AG09309 (cell line): ENCODE results near the gene CLCC1.
A peak's percentile ranks its signal among the peaks of the same experiment; 100 is the strongest.

Experiments used
- DNase-seq: peaks from one replicate; pipeline ENCODE4 v3.0.0-alpha.2; 2010; ENCODE audit warnings: low read depth
- H3K4me3 ChIP-seq: 2 replicates; pipeline ENCODE4 v1.5.1; 2011; ENCODE audit warnings: mild to moderate bottlenecking, low read depth, low read length, moderate library complexity; ENCODE audit not compliant: control insufficient read depth
- TF ChIP-seq, protein P1 (sequence below): IDR thresholded peaks from 2 replicates; pipeline ENCODE4 v1.5.1; 2011; ENCODE audit warnings: mild to moderate bottlenecking, low read depth, low read length, inconsistent platforms; ENCODE audit not compliant: insufficient read depth, control insufficient read depth; ENCODE audit errors: missing control alignments

Gene CLCC1

DNA sequence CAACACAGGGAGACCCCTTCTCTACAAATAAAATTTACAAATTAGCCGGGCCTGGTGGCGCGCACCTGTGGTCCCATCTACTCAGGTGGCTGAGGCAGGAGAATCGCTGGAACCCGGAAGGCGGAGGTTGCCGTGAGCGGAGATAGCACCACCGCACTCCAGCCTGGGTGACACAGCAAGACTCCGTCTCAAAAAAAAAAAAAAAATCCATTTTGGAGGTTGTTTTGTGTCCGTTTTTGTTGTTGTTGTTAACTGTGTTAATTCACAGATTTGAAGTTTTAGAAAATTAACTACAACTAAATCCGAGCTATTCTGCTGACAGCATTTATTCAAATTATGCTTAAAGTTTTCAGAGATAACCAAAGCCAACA, 618 bp downstream of the CLCC1 start:
- DNase-seq = no peak
- TF ChIP-seq, protein P1, sequence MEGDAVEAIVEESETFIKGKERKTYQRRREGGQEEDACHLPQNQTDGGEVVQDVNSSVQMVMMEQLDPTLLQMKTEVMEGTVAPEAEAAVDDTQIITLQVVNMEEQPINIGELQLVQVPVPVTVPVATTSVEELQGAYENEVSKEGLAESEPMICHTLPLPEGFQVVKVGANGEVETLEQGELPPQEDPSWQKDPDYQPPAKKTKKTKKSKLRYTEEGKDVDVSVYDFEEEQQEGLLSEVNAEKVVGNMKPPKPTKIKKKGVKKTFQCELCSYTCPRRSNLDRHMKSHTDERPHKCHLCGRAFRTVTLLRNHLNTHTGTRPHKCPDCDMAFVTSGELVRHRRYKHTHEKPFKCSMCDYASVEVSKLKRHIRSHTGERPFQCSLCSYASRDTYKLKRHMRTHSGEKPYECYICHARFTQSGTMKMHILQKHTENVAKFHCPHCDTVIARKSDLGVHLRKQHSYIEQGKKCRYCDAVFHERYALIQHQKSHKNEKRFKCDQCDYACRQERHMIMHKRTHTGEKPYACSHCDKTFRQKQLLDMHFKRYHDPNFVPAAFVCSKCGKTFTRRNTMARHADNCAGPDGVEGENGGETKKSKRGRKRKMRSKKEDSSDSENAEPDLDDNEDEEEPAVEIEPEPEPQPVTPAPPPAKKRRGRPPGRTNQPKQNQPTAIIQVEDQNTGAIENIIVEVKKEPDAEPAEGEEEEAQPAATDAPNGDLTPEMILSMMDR = no peak
- H3K4me3 ChIP-seq = peak overlapping the region; percentile 68

DNA sequence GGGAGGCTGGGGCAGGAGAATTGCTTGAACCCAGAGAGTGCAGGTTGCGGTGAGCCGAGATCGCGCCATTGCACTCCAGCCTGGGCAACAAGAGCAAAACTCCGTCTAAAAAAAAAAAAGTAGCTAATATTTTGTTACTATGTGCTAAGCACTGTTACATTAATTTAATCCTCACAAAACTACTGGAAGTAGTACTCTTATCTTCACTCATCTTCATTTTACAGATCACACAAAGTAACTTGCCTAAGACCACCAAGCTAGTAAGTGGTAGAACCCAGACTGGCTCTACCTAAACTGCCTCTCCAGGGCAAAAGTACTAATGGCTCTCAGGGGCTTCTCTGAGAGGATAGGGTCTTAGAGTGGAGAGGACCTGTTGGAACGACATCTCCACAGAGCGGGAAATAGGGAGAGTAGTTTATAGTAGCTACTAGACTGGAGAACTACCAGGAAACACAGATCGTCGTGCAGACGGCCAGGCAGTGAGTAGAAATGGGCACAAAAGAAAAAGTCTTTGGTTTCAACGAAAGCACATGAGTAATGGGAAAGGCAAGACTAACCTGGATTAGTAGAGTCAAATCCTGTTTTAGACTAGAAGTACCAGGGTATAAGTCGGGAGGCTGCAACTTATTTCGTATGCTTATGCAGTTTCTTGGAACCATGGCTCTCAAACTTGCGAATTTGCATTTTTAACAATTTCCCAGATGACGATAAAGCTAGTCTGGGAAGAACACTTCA, 1.4 kb downstream of the CLCC1 start:
- DNase-seq = no peak
- peak overlapping the region; percentile 68; the same call in 1 of the 2 replicates for H3K4me3 ChIP-seq
- TF ChIP-seq, protein P1 = no peak

DNA sequence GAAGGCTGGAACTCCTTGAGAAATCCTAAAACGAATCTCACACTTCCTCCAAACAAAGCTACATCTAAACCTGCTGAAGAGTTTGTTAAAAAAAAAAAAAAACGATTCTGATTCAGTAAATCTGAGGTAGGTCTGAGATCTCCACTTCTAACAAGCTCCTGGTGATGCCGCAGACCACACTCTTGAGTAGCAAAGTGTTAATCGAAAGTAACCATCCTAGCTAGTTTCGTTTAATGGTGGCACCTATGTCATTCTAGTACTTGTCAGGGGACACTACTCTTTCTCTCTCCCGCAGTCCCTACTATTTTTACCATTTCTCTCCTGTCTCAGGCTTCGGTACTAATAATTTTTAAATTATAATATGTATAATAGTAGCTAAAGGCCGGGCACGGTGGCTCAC, 2.1 kb downstream of the CLCC1 start:
- no peak for DNase-seq
- TF ChIP-seq, protein P1 = no peak

DNA sequence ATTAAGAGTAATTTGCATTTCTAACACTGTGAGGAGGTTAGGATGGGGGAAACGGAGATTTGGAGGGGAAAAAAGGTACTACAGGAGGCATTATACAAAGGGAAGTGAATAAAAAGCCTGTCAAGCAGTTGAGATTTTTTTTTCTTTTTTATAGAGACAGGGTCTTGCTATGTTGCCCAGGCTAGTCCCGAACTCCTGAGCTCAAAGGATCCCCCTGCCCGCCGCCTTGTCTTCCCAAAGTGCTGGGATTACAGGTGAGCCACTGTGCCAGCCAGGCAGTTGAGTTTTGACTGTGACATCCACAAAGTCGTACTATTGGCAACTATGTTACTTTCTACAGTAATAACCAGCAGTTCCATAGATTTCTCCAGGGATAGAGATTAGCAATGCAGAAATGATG, 2.6 kb downstream of the CLCC1 start:
- H3K4me3 ChIP-seq = no peak overlapping the region
- TF ChIP-seq, protein P1 = no peak
- no peak for DNase-seq

More for the DNA sequence above, 2.1 kb downstream of the CLCC1 start:
- H3K4me3 ChIP-seq = no peak overlapping the region

DNA sequence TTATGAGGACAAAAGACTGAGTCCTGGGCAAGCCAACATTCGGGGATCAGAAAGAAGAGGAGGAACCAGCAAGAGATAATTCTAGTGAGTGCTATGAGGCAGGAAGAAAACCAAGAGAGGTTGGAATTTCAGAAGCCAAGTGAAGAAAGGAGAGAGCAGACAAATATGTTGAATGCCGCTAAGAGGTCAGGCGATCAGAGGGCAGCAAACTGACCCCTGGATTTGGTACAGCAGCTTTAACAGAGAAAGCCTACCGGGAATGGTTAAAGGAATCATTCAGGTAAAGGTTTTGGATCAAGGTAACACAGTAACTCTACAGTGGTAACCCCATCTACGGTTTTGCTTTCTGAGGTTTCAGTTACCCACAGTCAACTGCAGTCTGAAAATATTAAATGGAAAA, 5.4 kb downstream of the CLCC1 start:
- no peak overlapping the region for H3K4me3 ChIP-seq
- TF ChIP-seq, protein P1 = no peak
- no peak for DNase-seq

DNA sequence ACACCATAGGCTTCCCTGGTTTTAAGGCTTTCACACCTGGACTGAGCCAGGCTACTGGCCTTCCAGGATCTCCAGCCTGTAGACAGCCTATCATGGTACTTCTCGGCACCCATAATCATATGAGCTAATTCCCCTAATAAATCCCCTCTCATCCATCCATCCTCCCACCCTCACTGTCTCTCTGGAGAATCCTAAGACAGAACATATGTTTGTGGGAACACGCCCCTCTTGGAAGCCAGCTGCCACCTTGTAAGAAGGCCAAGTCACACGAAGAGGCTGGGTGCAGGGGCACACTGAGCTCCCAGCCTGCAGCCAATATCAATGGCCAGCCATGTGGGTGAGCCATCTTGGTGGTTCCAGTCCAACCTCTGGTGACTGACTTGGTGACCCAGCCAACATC, 7.4 kb downstream of the CLCC1 start:
- DNase-seq = no peak

More for the DNA sequence above, 7.4 kb downstream of the CLCC1 start:
- TF ChIP-seq, protein P1 = no peak
- H3K4me3 ChIP-seq = no peak overlapping the region
